CD4-positive, alpha-beta T cell treated with Interferon alpha-2 for 1 hour (primary cell): ENCODE data around the gene ATF4.

Experiments used
- DNase-seq, 2 donors: peaks; one replicate each; pipeline ENCODE4 v3.0.0-alpha.2; 2020 to 2022

Gene ATF4

DNA sequence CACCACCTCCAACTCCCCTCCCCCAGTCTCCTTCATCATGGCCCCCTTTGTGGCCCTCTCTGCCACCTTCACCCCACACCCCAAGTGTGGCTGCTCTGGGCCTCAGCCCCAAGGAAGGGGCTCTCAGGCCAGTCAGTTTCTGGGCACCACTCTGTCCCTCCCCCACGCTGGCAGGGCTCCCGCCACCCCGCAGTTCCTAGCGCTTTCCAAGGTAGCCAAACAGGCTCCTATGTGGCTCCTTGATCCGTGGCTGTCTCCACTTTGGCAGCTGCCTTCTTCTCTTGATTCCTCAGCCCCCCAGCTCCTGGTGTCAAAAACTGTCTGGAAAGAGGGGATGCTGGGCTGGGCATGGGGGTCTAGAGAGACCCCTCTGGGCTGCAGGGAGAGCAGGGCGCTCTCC is 39.8 kb downstream of the ATF4 start:
- DNase-seq: no peak

- DNase-seq: no peak
Observed at GRCh38 chr22:39562839-39563489, 42.6 kb downstream of the ATF4 start.

GRCh38 chr22:39563571-39564428 is 43.4 kb downstream of the ATF4 start:
- DNase-seq: no peak

DNA sequence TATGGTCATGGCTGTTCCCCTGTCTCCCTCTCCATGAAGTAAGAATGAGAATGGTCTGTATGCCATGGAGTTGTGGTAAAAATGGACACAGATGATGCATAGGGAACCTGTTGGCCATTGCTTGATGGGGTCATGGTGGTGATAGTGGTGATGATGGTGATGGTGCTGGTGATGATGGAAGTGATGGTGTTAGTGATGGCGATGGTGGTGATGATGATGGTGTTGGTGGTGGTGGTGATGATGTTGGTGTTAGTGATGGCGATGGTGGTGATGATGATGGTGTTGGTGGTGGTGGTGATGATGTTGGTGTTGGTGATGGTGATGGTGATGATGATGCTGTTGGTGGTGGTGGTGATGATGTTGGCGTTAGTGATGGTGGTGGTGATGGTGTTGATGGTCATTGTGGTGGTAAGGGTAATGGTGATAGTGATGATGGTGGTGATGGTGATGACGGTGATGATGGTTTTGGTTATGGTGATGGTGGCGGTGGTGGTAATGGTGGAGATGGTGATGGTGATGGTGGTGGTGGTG is 45.1 kb downstream of the ATF4 start:
- DNase-seq: no peak

DNA sequence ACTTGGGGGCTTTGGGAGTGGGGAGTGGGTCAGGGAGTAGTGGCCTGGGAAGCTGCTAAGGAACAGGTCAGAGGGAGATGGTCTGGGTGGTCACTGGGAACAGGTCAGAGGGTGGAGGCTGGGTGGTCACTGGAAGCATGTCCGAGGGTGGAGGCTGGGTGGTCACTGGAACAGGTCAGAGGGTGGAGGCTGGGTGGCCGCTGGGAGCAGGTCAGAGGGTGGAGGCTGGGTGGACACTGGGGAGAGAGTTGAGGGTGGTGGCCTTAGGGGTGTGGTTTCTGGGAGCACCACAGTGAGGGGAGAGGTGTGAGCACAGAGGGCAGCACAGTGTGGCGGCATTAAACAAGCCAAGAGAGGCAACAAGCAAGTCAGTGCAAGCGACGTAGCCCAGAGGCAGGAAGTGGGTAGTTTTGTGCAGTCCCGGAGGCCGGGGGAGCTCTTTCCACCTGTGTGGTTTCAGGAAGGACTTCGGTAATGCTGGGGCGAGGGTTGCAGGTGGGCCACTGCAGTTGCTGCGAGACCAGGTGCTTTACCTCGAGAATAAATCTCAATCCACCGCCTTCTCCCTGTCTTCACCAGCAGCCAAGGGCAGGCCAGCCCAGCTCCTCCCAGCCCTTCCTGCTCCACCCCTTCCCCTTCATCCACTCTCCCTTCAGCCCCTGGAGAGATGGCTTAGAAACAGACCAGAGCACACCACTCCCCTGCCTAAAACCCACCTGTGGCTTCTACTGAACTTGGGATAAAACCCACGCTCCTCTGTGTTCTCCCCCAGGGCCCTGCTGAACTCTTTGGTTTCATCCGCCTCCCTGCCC is 47.0 kb downstream of the ATF4 start:
- peak; percentile 27 to 54 for DNase-seq

GRCh38 chr22:39568278-39568981 is 48.1 kb downstream of the ATF4 start:
- no peak for DNase-seq

- no peak for DNase-seq
Observed at GRCh38 chr22:39569066-39569465, 48.7 kb downstream of the ATF4 start.

DNA sequence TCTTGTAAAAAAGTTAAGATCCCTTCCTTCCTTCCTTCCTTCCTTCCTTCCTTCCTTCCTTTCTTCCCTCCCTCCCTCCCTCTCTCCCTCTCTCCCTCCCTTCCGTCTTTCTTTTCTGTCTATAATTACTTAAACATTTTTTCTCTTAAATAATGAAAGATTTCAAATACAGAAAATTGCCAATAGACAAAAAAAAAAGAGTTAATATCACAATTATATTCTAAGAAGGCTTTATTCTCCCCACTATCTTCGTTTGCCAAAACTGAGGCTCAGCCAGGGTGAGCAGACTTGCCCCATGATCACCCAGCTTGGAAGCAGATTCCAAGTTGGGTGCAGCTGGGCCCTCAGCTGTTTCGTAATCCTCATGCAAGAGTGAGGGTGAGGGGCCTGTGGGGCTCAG is 49.9 kb downstream of the ATF4 start:
- DNase-seq: no peak

DNA sequence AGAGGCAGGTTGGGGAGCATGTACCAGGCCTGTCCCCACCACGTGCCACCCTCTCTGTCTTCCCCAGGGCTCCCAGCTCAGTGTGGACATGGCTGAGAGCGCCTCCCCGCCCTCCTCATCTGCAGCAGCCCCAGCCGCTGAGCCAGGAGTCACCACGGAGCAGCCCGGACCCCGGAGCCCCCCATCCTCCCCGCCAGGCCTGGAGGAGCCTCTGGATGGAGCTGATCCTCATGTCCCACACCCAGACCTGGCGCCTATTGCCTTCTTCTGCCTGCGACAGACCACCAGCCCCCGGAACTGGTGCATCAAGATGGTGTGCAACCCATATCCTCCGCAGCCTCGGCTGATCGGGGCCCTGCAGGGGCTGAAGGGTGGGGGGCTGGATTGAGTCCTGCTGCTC is 50.3 kb downstream of the ATF4 start, which contains the start of gene CACNA1I:
TSS of gene CACNA1I (plus strand) at position 89 of the 400 bp plus-strand sequence. CDS start at position 89, 0 bp downstream.
- DNase-seq: no peak

DNA sequence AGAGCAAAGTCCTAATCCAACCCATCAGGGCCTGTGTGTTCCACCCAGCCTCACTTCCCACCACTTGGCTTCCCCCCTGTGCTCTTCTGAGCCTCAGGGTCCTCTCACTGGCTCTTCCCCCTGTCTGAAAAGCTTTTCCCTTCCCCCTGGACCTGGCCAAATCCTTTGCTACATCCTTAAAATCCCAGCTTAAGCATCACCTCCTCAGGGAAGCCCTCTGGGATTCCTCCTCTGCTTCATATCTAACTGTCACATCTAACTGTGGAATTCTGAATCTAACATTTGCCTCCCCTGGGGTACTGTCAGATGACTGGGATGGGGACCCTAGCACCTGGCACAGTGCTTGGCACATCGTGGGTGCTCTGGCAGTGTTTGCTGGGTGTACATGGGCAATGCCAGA is 51.2 kb downstream of the ATF4 start:
- no peak for DNase-seq
